Measurements from ENCODE around the gene SMYD1. TPM values are rescaled to one million over a fixed set of nuclear protein-coding genes. Genes with fewer than 3 reads are reported as not detected.

SMYD1 gene
- total RNA-seq, 1 experiment from 2014 or later, result not detected

GRCh38 chr2:88088999-88089398 lies 21.4 kb downstream of the SMYD1 start:
- Mint-ChIP-seq H3K4me3 (ENCODE audit: low read depth, unreplicated experiment) (no peak overlapping the region), H3K36me3 (ENCODE audit: insufficient read depth, unreplicated experiment) (no peaks in the 10 kb centered on the region), H3K27ac (ENCODE audit: unreplicated experiment) (no peak overlapping the region), H3K27me3 (ENCODE audit: unreplicated experiment) (peaks cover 11% of the 10 kb centered on the region), H3K4me1 (ENCODE audit: low read depth, unreplicated experiment) (no peaks in the 10 kb centered on the region), H3K9me3 (ENCODE audit: low read depth, unreplicated experiment) (no peaks in the 10 kb centered on the region)
- DNase-seq, result no peak
- CTCF ChIA-PET, result no interaction called here
- intact Hi-C loops (cut with micrococcal nuclease; ENCODE audit: unreplicated experiment), result no loop called here
- TF ChIP-seq, protein P1, sequence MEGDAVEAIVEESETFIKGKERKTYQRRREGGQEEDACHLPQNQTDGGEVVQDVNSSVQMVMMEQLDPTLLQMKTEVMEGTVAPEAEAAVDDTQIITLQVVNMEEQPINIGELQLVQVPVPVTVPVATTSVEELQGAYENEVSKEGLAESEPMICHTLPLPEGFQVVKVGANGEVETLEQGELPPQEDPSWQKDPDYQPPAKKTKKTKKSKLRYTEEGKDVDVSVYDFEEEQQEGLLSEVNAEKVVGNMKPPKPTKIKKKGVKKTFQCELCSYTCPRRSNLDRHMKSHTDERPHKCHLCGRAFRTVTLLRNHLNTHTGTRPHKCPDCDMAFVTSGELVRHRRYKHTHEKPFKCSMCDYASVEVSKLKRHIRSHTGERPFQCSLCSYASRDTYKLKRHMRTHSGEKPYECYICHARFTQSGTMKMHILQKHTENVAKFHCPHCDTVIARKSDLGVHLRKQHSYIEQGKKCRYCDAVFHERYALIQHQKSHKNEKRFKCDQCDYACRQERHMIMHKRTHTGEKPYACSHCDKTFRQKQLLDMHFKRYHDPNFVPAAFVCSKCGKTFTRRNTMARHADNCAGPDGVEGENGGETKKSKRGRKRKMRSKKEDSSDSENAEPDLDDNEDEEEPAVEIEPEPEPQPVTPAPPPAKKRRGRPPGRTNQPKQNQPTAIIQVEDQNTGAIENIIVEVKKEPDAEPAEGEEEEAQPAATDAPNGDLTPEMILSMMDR (IDR thresholded peaks at IDR 0.05; ENCODE audit: unreplicated experiment), result no peak
- no TSS peak for BruUV-seq (replicated peaks)

DNA sequence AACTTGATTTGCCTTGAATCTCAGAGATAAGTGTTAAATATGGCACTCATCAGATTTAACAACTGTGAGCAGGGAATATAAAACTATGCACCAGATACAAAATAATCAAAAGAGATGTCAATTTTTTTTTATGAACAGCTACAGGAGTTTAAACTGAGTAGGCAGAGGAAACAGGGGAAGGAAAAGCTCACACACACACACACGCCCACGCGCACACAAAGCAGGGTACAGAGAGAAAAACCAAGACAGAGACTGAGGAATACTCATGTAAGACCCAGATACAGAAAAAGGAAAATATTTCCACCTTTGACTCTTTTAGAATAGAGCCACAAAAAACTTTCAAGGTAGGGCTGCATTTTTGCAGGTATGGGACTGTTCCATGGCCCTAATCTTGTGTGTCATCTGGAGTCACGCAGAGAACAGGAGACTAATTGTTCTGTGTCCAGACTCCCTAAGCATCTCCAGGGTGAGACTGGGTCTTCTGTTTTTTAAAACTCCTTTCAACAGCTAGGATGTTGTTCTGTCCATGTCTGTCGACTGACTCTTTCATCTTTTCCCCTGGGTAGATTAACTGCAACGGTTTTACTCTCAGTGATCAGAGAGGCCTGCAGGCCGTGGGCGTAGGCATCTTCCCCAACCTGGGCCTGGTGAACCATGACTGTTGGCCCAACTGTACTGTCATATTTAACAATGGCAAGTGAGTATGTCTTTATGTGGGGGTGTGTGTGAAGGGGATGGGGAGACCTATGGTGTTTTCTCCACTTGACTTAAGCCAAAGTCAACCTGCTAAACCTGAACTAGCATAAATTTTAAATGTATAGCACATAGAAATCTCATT lies 23.0 kb downstream of the SMYD1 start:
- DNase-seq, result no peak
- H3K9me3 Mint-ChIP-seq (ENCODE audit: low read depth, unreplicated experiment), result no peaks in the 10 kb centered on the region
- H3K27ac Mint-ChIP-seq (ENCODE audit: unreplicated experiment), result no peak overlapping the region
- H3K27me3 Mint-ChIP-seq (ENCODE audit: unreplicated experiment), result peaks cover 17% of the 10 kb centered on the region
- TF ChIP-seq, protein P1 (IDR thresholded peaks at IDR 0.05; ENCODE audit: unreplicated experiment), result no peak
- no peaks in the 10 kb centered on the region for H3K4me1 Mint-ChIP-seq (ENCODE audit: low read depth, unreplicated experiment)
- CTCF ChIA-PET, result no interaction called here
- no peak overlapping the region for H3K4me3 Mint-ChIP-seq (ENCODE audit: low read depth, unreplicated experiment)
- no TSS peak for BruUV-seq (replicated peaks)
- intact Hi-C loops (cut with micrococcal nuclease; ENCODE audit: unreplicated experiment), result no loop called here
- H3K36me3 Mint-ChIP-seq (ENCODE audit: insufficient read depth, unreplicated experiment), result no peaks in the 10 kb centered on the region

GRCh38 chr2:88091943-88092342 lies 24.3 kb downstream of the SMYD1 start:
- intact Hi-C loops (cut with micrococcal nuclease; ENCODE audit: unreplicated experiment), result no loop called here
- CTCF ChIA-PET, result interaction anchor here (0.6 kb wide), 1 partner anchor 14 kb away, joined by 5 read pairs; no protein-coding TSS in a partner anchor
- H3K27me3 Mint-ChIP-seq (ENCODE audit: unreplicated experiment), result peaks cover 17% of the 10 kb centered on the region
- no peaks in the 10 kb centered on the region for H3K4me1 Mint-ChIP-seq (ENCODE audit: low read depth, unreplicated experiment)
- no peak for DNase-seq
- no TSS peak for BruUV-seq (replicated peaks)
- no peaks in the 10 kb centered on the region for H3K9me3 Mint-ChIP-seq (ENCODE audit: low read depth, unreplicated experiment)
- TF ChIP-seq, protein P1 (IDR thresholded peaks at IDR 0.05; ENCODE audit: unreplicated experiment), result no peak
- H3K36me3 Mint-ChIP-seq (ENCODE audit: insufficient read depth, unreplicated experiment), result no peaks in the 10 kb centered on the region
- no peak overlapping the region for H3K4me3 Mint-ChIP-seq (ENCODE audit: low read depth, unreplicated experiment)
- no peak overlapping the region for H3K27ac Mint-ChIP-seq (ENCODE audit: unreplicated experiment)

DNA sequence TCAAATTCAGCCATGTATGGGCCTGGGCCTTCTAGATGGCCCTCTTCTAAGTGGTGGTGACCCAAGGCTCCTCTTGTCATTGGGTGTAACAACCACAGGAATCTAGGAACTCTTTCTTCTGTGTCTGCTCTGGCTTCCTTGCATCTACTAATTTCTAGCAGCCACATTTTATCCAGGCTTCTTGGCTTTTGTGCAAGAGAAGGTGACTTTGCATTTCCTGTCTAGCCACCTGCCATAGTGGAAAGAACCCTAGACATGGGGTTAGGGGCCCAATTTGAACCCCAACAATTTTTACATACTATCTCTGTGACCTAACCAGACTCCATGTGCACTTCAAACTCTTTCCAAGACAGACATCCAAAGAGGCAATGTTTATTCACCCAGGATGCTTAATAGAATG lies 25.1 kb downstream of the SMYD1 start:
- BruUV-seq (replicated peaks), result no TSS peak
- no peaks in the 10 kb centered on the region for H3K9me3 Mint-ChIP-seq (ENCODE audit: low read depth, unreplicated experiment)
- no peak overlapping the region for H3K4me3 Mint-ChIP-seq (ENCODE audit: low read depth, unreplicated experiment)
- no peak for DNase-seq
- H3K27ac Mint-ChIP-seq (ENCODE audit: unreplicated experiment), result no peak overlapping the region
- TF ChIP-seq, protein P1 (IDR thresholded peaks at IDR 0.05; ENCODE audit: unreplicated experiment), result no peak
- peaks cover 24% of the 10 kb centered on the region for H3K27me3 Mint-ChIP-seq (ENCODE audit: unreplicated experiment)
- H3K36me3 Mint-ChIP-seq (ENCODE audit: insufficient read depth, unreplicated experiment), result no peaks in the 10 kb centered on the region
- intact Hi-C loops (cut with micrococcal nuclease; ENCODE audit: unreplicated experiment), result no loop called here
- no peaks in the 10 kb centered on the region for H3K4me1 Mint-ChIP-seq (ENCODE audit: low read depth, unreplicated experiment)
- CTCF ChIA-PET, result no interaction called here
